GM12878 (cell line): ENCODE data around the gene PERCC1. TPM values are rescaled to one million over a fixed set of nuclear protein-coding genes. Genes with fewer than 3 reads are reported as not detected.

Source experiments
- ATAC-seq: fragments of 200-7000 bp; cut with Tn5 transposase; 3 replicates; pipeline ENCODE4 v1.9.1; 2020; ENCODE audit warnings: mild to moderate bottlenecking, moderate library complexity
- BruUV-seq: library from RNA; stranded (reverse); fragments of 400-500 nt; replicated peaks from 2 replicates; lab custom pipeline; 2021; lab: Mats Ljungman, UMichigan
- CTCF ChIA-PET: fragments of 300-600 bp; sonication (Branson Sonifier 250); formaldehyde crosslinking; extraction: SDS; loops from one replicate; lab custom pipeline; 2021; ENCODE audit warnings: inconsistent platforms; lab: Yijun Ruan, JAX
- POLR2A ChIA-PET: fragments of 350-600 bp; formaldehyde crosslinking; extraction: SDS; loops from one replicate; lab custom pipeline; 2021; ENCODE audit warnings: inconsistent platforms; lab: Charles Lee
- RAD21 ChIA-PET: fragments of 300-600 bp; sonication (Branson Sonifier 250); formaldehyde crosslinking; loops from one replicate; lab custom pipeline; 2023; ENCODE audit warnings: antibody characterized with exemption; ENCODE audit not compliant: unreplicated experiment; lab: Charles Lee
- SMC1A ChIA-PET: fragments of 300-600 bp; sonication (Branson Sonifier 250); formaldehyde crosslinking; loops from one replicate; lab custom pipeline; 2023; ENCODE audit not compliant: unreplicated experiment, uncharacterized antibody; lab: Charles Lee
- DNase-seq: peaks from one replicate; pipeline ENCODE4 v3.0.0-alpha.2; 2011; ENCODE audit warnings: low read depth, low spot score
- FAIRE-seq: peaks from 3 replicates; lab custom pipeline; 2011; peaks lifted over from hg19 to GRCh38; lab: Jason Lieb, UNC
- H2AFZ ChIP-seq: 2 replicates; pipeline ENCODE4 v1.6.0; 2011; ENCODE audit warnings: low read depth, low read length, control low read depth; ENCODE audit not compliant: control insufficient read depth
- H3K27ac ChIP-seq: 2 replicates; pipeline ENCODE4 v1.5.1; 2011; ENCODE audit warnings: control low read depth; ENCODE audit not compliant: control insufficient read depth, insufficient read depth
- H3K27me3 ChIP-seq, 2 experiments: replicated peaks in 1 of 2; 2 replicates each; pipeline versions ENCODE4 v1.6.0 to v1.6.1; 2011; ENCODE audit warnings: low read length in 1 of 2; ENCODE audit not compliant: control insufficient read depth in 2 of 2, insufficient read depth in 2 of 2
- H3K36me3 ChIP-seq, 2 experiments: 2 replicates each; pipeline ENCODE4 v1.5.1; 2011; ENCODE audit warnings: low read length in 1 of 2; ENCODE audit not compliant: control insufficient read depth in 2 of 2, insufficient read depth in 2 of 2
- H3K4me1 ChIP-seq: 2 replicates; pipeline ENCODE4 v1.6.1; 2011; ENCODE audit warnings: mild to moderate bottlenecking, low read length, moderate library complexity, mixed read lengths; ENCODE audit not compliant: control insufficient read depth, insufficient read depth
- H3K4me2 ChIP-seq: 2 replicates; pipeline ENCODE4 v1.6.0; 2011; ENCODE audit warnings: control low read depth; ENCODE audit not compliant: control insufficient read depth, insufficient read depth
- H3K4me3 ChIP-seq: fragments of 200-600 bp; sonication (generic); 2 replicates; pipeline ENCODE4 v1.5.1; 2016
- H3K79me2 ChIP-seq: 2 replicates; pipeline ENCODE4 v1.6.0; 2011; ENCODE audit warnings: low read length; ENCODE audit not compliant: control insufficient read depth, insufficient read depth
- H3K9ac ChIP-seq: 2 replicates; pipeline ENCODE4 v1.8.0; 2011; ENCODE audit warnings: low read length, control low read depth, mixed read lengths; ENCODE audit not compliant: control insufficient read depth, insufficient read depth
- H3K9me3 ChIP-seq: replicated peaks from 3 replicates; pipeline ENCODE4 v1.5.1; 2011; ENCODE audit warnings: mild to moderate bottlenecking, low read length; ENCODE audit not compliant: control insufficient read depth, insufficient read depth
- H4K20me1 ChIP-seq: 2 replicates; pipeline ENCODE4 v1.6.0; 2011; ENCODE audit not compliant: control insufficient read depth, insufficient read depth
- ASH2L ChIP-seq: fragments of 300-600, 200-600 bp; sonication (generic); IDR thresholded peaks from 2 replicates; pipeline ENCODE4 v1.6.1; 2017; ENCODE audit warnings: low read depth, mild to moderate bottlenecking, borderline replicate concordance
- BCL11A ChIP-seq: IDR thresholded peaks from 2 replicates; pipeline ENCODE4 v1.6.1; 2011; ENCODE audit warnings: low read depth, low read length
- IKZF2 ChIP-seq, 2 experiments: fragments of 450-650 bp; IDR thresholded peaks; 2 replicates each; pipeline ENCODE4 v1.6.1; 2017; ENCODE audit warnings: mild to moderate bottlenecking in 2 of 2, moderate library complexity in 2 of 2
- NR2F1 ChIP-seq: fragments of 450-650 bp; conservative IDR thresholded peaks from 2 replicates; pipeline ENCODE4 v1.6.1; 2017; ENCODE audit warnings: mild to moderate bottlenecking
- PAX8 ChIP-seq: fragments of 450-650 bp; IDR thresholded peaks from 2 replicates; pipeline ENCODE4 v1.6.1; 2017; ENCODE audit warnings: mild to moderate bottlenecking, moderate library complexity
- RAD21 ChIP-seq: IDR thresholded peaks from 2 replicates; pipeline ENCODE4 v1.6.1; 2011; ENCODE audit warnings: mild to moderate bottlenecking, low read depth, low read length, moderate library complexity; ENCODE audit not compliant: insufficient read depth
- RFX5 ChIP-seq: IDR thresholded peaks from 2 replicates; pipeline ENCODE4 v1.6.1; 2011; ENCODE audit warnings: low read depth, low read length, improper control_type of control experiment
- SRF ChIP-seq, 2 experiments: IDR thresholded peaks; 2 replicates each; pipeline ENCODE4 v1.6.1; 2011; ENCODE audit warnings: low read depth in 2 of 2, low read length in 2 of 2, mild to moderate bottlenecking in 1 of 2, moderate library complexity in 1 of 2
- TCF3 ChIP-seq: IDR thresholded peaks from 2 replicates; pipeline ENCODE4 v1.6.1; 2012; ENCODE audit warnings: low read depth, mild to moderate bottlenecking, low read length, borderline replicate concordance; ENCODE audit not compliant: insufficient read depth
- ZNF274 ChIP-seq: IDR thresholded peaks from one replicate; pipeline ENCODE4 v1.8.0; 2011; ENCODE audit not compliant: insufficient read length, insufficient read depth
- ZNF384 ChIP-seq: IDR thresholded peaks from 2 replicates; pipeline ENCODE4 v1.6.1; 2012; ENCODE audit warnings: low read depth, mild to moderate bottlenecking, low read length, improper control_type of control experiment, borderline replicate concordance
- WGBS: methylation state at CpG from one replicate; pipeline ENCODE4 v1.1.6; 2016; ENCODE audit warnings: low lambda C conversion rate; ENCODE audit not compliant: insufficient replicate concordance, insufficient coverage; ENCODE audit errors: missing lambda C conversion rate; 5-methylcytosine and 5-hydroxymethylcytosine counted together
- in situ Hi-C: fragments of 300-500 bp; cut with MboI; formaldehyde crosslinking; loops from 9 replicates; pipeline ENCODE4 v1.14.3; 2018; ENCODE audit warnings: mixed read lengths
- intact Hi-C: fragments of 100-400 bp; cut with micrococcal nuclease; formaldehyde crosslinking; loops from one replicate; pipeline ENCODE4 v1.14.2; 2022; ENCODE audit not compliant: unreplicated experiment
- polyA plus RNA-seq, 11 experiments: library from polyadenylated mRNA; depleted of rRNA in 4 of 11; unstranded in 6 of 11; stranded (reverse) in 5 of 11; fragments of >200 nt; fragmentation: Nextera tagmentation in 4 of 11; fragmentation: Illumina TruSeq in 1 of 11; extraction: Ambion mirVana in 4 of 11; extraction: Trizol in 1 of 11; gene quantifications; 1 replicate in 1 of 11; 2 replicates in 10 of 11; pipeline versions ENCODE4 v1.2.1 to v1.2.3, GENCODE V29; 2011 to 2016; ENCODE audit warnings: inconsistent platforms in 2 of 11, missing spikeins in 2 of 11, low read depth in 1 of 11
- total RNA-seq, 4 experiments: library from RNA; depleted of rRNA in 3 of 4; stranded (reverse); fragments of >200 nt in 3 of 4; fragmentation: Illumina TruSeq in 1 of 4; extraction: Trizol in 1 of 4; gene quantifications; 2 replicates each; pipeline versions ENCODE4 v1.2.1 to v1.2.3, GENCODE V29; 2013 to 2021
- TF ChIP-seq, protein P1 (sequence below): fragments of 450-650 bp; IDR thresholded peaks from 2 replicates; pipeline ENCODE4 v1.6.1; 2018; ENCODE audit warnings: mild to moderate bottlenecking, low read depth, moderate library complexity; ENCODE audit not compliant: partially characterized antibody
- TF ChIP-seq, protein P2 (sequence below): fragments of 450-650 bp; IDR thresholded peaks from 2 replicates; pipeline ENCODE4 v1.6.1; 2017; ENCODE audit warnings: antibody characterized with exemption, mild to moderate bottlenecking, moderate library complexity
- TF ChIP-seq, protein P3 (sequence below): fragments of 450-650 bp; IDR thresholded peaks from 2 replicates; pipeline ENCODE4 v1.6.1; 2017; ENCODE audit warnings: mild to moderate bottlenecking, moderate library complexity

Gene PERCC1
- total and polyA plus RNA-seq, 10 of the 15 experiments (the other 5 are each of a cell fraction or from before 2014, with no cell fraction given) = not detected

DNA sequence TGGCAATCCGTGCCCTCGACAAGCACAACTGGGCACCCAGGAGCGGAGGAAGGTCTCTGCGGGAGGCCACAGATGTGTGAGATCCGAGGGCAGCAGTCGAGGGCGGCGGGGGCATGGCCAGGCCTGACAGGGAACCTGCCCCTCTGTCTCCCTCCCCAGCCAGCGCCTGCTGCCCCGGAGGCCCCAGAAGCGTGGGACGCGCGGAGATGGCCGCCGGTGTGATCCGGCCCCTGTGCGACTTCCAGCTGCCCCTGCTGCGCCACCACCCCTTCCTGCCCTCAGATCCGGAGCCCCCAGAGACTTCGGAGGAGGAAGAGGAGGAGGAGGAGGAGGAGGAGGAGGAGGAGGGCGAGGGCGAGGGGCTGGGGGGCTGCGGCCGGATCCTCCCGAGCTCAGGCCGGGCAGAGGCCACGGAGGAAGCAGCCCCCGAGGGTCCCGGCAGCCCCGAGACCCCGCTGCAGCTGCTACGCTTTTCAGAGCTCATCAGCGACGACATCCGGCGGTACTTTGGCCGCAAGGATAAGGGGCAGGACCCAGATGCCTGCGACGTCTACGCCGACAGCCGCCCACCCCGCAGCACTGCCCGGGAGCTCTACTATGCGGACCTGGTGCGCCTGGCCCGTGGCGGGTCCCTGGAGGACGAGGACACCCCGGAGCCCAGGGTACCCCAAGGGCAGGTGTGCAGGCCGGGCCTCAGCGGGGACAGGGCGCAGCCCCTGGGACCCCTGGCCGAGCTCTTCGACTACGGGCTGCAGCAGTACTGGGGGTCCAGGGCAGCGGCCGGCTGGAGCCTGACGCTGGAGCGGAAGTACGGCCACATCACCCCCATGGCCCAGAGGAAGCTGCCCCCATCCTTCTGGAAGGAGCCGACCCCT, 1.7 kb downstream of the PERCC1 start:
- Histone ChIP-seq H3K4me3 (no peak overlapping the region), H3K9ac (no peak overlapping the region), H4K20me1 (no peaks in the 10 kb centered on the region; the same call in 1 of the 2 replicates), H3K4me1 (no peaks in the 10 kb centered on the region), H3K4me2 (no peak overlapping the region), H3K9me3 (no peaks in the 10 kb centered on the region), H3K27ac (no peak overlapping the region), H3K79me2 (no peaks in the 10 kb centered on the region), H3K27me3 (peaks cover 0 to 10% of the 10 kb centered on the region in 2 experiments), H2AFZ (no peak overlapping the region), H3K36me3 (no peaks in the 10 kb centered on the region)
- intact Hi-C loops = no loop called here
- WGBS = 49% methylated on average over 61 of the region's 63 CpGs
- ChIA-PET CTCF (no interaction called here), RAD21 (interaction anchor here (0.7 kb wide), 1 partner anchor 9 kb away, joined by 3 read pairs; no protein-coding TSS in a partner anchor), SMC1A (no interaction called here), POLR2A (no interaction called here)
- ATAC-seq (no peak), DNase-seq (no peak), FAIRE-seq (no peak)
- in situ Hi-C loops = no loop called here
- no TSS peak for BruUV-seq
- TF ChIP-seq SRF (IDR thresholded peaks at IDR 0.05; ENCODE audit: low read depth in 2 of 2, low read length in 2 of 2) (no peak), NR2F1 (no peak), RAD21 (no peak), TCF3 (no peak), RFX5 (no peak), ZNF274 (no peak), ASH2L (no peak), BCL11A (no peak), IKZF2 (IDR thresholded peaks at IDR 0.05) (no peak), ZNF384 (no peak), PAX8 (no peak)
- TF ChIP-seq, protein P1, sequence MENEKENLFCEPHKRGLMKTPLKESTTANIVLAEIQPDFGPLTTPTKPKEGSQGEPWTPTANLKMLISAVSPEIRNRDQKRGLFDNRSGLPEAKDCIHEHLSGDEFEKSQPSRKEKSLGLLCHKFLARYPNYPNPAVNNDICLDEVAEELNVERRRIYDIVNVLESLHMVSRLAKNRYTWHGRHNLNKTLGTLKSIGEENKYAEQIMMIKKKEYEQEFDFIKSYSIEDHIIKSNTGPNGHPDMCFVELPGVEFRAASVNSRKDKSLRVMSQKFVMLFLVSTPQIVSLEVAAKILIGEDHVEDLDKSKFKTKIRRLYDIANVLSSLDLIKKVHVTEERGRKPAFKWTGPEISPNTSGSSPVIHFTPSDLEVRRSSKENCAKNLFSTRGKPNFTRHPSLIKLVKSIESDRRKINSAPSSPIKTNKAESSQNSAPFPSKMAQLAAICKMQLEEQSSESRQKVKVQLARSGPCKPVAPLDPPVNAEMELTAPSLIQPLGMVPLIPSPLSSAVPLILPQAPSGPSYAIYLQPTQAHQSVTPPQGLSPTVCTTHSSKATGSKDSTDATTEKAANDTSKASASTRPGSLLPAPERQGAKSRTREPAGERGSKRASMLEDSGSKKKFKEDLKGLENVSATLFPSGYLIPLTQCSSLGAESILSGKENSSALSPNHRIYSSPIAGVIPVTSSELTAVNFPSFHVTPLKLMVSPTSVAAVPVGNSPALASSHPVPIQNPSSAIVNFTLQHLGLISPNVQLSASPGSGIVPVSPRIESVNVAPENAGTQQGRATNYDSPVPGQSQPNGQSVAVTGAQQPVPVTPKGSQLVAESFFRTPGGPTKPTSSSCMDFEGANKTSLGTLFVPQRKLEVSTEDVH = no peak
- TF ChIP-seq, protein P2, sequence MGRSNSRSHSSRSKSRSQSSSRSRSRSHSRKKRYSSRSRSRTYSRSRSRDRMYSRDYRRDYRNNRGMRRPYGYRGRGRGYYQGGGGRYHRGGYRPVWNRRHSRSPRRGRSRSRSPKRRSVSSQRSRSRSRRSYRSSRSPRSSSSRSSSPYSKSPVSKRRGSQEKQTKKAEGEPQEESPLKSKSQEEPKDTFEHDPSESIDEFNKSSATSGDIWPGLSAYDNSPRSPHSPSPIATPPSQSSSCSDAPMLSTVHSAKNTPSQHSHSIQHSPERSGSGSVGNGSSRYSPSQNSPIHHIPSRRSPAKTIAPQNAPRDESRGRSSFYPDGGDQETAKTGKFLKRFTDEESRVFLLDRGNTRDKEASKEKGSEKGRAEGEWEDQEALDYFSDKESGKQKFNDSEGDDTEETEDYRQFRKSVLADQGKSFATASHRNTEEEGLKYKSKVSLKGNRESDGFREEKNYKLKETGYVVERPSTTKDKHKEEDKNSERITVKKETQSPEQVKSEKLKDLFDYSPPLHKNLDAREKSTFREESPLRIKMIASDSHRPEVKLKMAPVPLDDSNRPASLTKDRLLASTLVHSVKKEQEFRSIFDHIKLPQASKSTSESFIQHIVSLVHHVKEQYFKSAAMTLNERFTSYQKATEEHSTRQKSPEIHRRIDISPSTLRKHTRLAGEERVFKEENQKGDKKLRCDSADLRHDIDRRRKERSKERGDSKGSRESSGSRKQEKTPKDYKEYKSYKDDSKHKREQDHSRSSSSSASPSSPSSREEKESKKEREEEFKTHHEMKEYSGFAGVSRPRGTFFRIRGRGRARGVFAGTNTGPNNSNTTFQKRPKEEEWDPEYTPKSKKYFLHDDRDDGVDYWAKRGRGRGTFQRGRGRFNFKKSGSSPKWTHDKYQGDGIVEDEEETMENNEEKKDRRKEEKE = no peak
- TF ChIP-seq, protein P3, sequence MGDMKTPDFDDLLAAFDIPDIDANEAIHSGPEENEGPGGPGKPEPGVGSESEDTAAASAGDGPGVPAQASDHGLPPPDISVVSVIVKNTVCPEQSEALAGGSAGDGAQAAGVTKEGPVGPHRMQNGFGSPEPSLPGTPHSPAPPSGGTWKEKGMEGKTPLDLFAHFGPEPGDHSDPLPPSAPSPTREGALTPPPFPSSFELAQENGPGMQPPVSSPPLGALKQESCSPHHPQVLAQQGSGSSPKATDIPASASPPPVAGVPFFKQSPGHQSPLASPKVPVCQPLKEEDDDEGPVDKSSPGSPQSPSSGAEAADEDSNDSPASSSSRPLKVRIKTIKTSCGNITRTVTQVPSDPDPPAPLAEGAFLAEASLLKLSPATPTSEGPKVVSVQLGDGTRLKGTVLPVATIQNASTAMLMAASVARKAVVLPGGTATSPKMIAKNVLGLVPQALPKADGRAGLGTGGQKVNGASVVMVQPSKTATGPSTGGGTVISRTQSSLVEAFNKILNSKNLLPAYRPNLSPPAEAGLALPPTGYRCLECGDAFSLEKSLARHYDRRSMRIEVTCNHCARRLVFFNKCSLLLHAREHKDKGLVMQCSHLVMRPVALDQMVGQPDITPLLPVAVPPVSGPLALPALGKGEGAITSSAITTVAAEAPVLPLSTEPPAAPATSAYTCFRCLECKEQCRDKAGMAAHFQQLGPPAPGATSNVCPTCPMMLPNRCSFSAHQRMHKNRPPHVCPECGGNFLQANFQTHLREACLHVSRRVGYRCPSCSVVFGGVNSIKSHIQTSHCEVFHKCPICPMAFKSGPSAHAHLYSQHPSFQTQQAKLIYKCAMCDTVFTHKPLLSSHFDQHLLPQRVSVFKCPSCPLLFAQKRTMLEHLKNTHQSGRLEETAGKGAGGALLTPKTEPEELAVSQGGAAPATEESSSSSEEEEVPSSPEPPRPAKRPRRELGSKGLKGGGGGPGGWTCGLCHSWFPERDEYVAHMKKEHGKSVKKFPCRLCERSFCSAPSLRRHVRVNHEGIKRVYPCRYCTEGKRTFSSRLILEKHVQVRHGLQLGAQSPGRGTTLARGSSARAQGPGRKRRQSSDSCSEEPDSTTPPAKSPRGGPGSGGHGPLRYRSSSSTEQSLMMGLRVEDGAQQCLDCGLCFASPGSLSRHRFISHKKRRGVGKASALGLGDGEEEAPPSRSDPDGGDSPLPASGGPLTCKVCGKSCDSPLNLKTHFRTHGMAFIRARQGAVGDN = no peak
